MM.1S (cell line): ENCODE data around the gene TOR1AIP2.

Source experiments
- DNase-seq: peaks from one replicate; pipeline ENCODE4 v3.0.0-alpha.2; 2015
- H2AFZ ChIP-seq: fragments of 300-600 bp; sonication (generic); 2 replicates; pipeline ENCODE4 v1.6.0; 2016; ENCODE audit warnings: antibody characterized with exemption, low read length
- H3F3A ChIP-seq: fragments of 300-600 bp; sonication (generic); 2 replicates; pipeline ENCODE4 v1.6.1; 2016; ENCODE audit warnings: mild to moderate bottlenecking, antibody characterized with exemption, low read length, moderate library complexity, mixed read lengths; ENCODE audit not compliant: insufficient read depth
- H3K27ac ChIP-seq: fragments of 300-600 bp; sonication (generic); 2 replicates; pipeline ENCODE4 v1.5.1; 2016; ENCODE audit warnings: mild to moderate bottlenecking, low read length
- H3K27me3 ChIP-seq: fragments of 300-600 bp; sonication (generic); replicated peaks from 2 replicates; pipeline ENCODE4 v1.6.0; 2016; ENCODE audit warnings: low read length; ENCODE audit not compliant: insufficient read depth
- H3K36me3 ChIP-seq: fragments of 300-600 bp; sonication (generic); replicated peaks from 2 replicates; pipeline ENCODE4 v1.6.1; 2016; ENCODE audit warnings: mild to moderate bottlenecking, low read length, mixed read lengths; ENCODE audit not compliant: insufficient read depth
- H3K4me1 ChIP-seq: fragments of 300-600 bp; sonication (generic); 2 replicates; pipeline ENCODE4 v1.6.1; 2016; ENCODE audit warnings: low read length, mixed read lengths
- H3K4me2 ChIP-seq: fragments of 300-600 bp; sonication (generic); 2 replicates; pipeline ENCODE4 v1.6.0; 2016; ENCODE audit warnings: low read depth, low read length
- H3K4me3 ChIP-seq: fragments of 300-600 bp; sonication (generic); 2 replicates; pipeline ENCODE4 v1.5.1; 2016; ENCODE audit warnings: low read length, mixed read lengths
- H3K79me2 ChIP-seq: fragments of 300-600 bp; sonication (generic); 2 replicates; pipeline ENCODE4 v1.6.1; 2016; ENCODE audit warnings: mixed run types, low read length, mixed read lengths
- H3K9ac ChIP-seq: fragments of 300-600 bp; sonication (generic); 2 replicates; pipeline ENCODE4 v1.6.1; 2016; ENCODE audit warnings: low read length, mixed read lengths
- H3K9me2 ChIP-seq: fragments of 300-600 bp; sonication (generic); replicated peaks from 2 replicates; pipeline ENCODE4 v1.6.1; 2016; ENCODE audit warnings: mild to moderate bottlenecking, low read length, mixed read lengths; ENCODE audit not compliant: insufficient read depth
- H3K9me3 ChIP-seq: fragments of 300-600 bp; sonication (generic); replicated peaks from 2 replicates; pipeline ENCODE4 v1.6.1; 2016; ENCODE audit warnings: mild to moderate bottlenecking, low read length, mixed read lengths; ENCODE audit not compliant: insufficient read depth
- H4K20me1 ChIP-seq: fragments of 300-600 bp; sonication (generic); 2 replicates; pipeline ENCODE4 v1.6.1; 2016; ENCODE audit warnings: mild to moderate bottlenecking, low read length, moderate library complexity, mixed read lengths; ENCODE audit not compliant: insufficient read depth
- CTCF ChIP-seq: fragments of 300-600 bp; sonication (generic); IDR thresholded peaks from 2 replicates; pipeline ENCODE4 v1.5.1; 2016; ENCODE audit warnings: antibody characterized with exemption, low read length, mixed read lengths
- EZH2 ChIP-seq: fragments of 300-600 bp; sonication (generic); optimal IDR thresholded peaks from 2 replicates; pipeline ENCODE3; 2017; ENCODE audit warnings: low read depth, mild to moderate bottlenecking, antibody characterized with exemption, low read length, mixed read lengths
- EZH2phosphoT487 ChIP-seq: fragments of 300-600 bp; sonication (generic); IDR thresholded peaks from 2 replicates; pipeline ENCODE4 v1.6.1; 2018; ENCODE audit warnings: antibody characterized with exemption, low read length

The TOR1AIP2 gene

DNA sequence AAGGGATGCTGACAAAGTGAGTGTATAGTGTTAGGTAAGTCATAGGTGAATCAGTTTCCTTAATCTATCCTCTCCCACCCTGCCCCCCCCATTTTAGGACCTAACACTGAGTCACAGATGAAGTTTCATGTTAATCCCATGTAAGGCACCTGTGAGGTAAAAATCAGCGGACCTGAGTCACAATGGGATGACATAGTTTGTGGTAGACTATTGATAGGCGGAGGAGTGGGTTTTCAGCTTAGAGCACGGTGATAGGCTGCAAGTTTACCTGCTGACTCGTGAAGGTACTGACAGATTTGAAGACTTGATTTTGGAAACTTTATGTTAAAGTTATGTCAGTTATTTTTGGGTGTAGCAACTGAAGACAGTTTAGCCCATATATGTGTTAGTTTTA is 6.1 kb upstream of the TOR1AIP2 start:
- H3K9me3 ChIP-seq: no peaks in the 10 kb centered on the region
- H3K79me2 ChIP-seq: peaks cover 71% of the 10 kb centered on the region
- H3K9me2 ChIP-seq: no peaks in the 10 kb centered on the region
- peak overlapping the region; percentile 86; the same call in 1 of the 2 replicates for H2AFZ ChIP-seq
- no peak for TF ChIP-seq EZH2
- TF ChIP-seq CTCF: no peak
- no peak for TF ChIP-seq EZH2phosphoT487
- H3K4me2 ChIP-seq: peak overlapping the region; percentile 70
- H3K36me3 ChIP-seq: peaks cover 11% of the 10 kb centered on the region; the same call in 1 of the 2 replicates
- peak overlapping the region; percentile 98 for H3K9ac ChIP-seq
- H3K27ac ChIP-seq: peak overlapping the region; percentile 97
- DNase-seq: peak; percentile 59
- H3K27me3 ChIP-seq: no peaks in the 10 kb centered on the region
- peaks cover 29% of the 10 kb centered on the region for H3K4me1 ChIP-seq
- H3F3A ChIP-seq: peaks cover 45% of the 10 kb centered on the region
- peak overlapping the region; percentile 95 for H3K4me3 ChIP-seq
- H4K20me1 ChIP-seq: no peaks in the 10 kb centered on the region

- peak overlapping the region; percentile 70 for H3K4me2 ChIP-seq
- H4K20me1 ChIP-seq: no peaks in the 10 kb centered on the region
- peaks cover 11% of the 10 kb centered on the region; the same call in 1 of the 2 replicates for H3K36me3 ChIP-seq
- H3K4me1 ChIP-seq: peaks cover 33% of the 10 kb centered on the region
- H3K27me3 ChIP-seq: no peaks in the 10 kb centered on the region
- H3K4me3 ChIP-seq: peak overlapping the region; percentile 95
- peak overlapping the region; percentile 97 for H3K27ac ChIP-seq
- DNase-seq: peak; percentile 69
- no peaks in the 10 kb centered on the region for H3K9me3 ChIP-seq
- peak overlapping the region; percentile 86 for H2AFZ ChIP-seq
- TF ChIP-seq CTCF (0 out of 2 replicates have a peak, but pooled peaks have one; percentile 2), EZH2phosphoT487 (no peak)
- H3F3A ChIP-seq: peaks cover 45% of the 10 kb centered on the region
- no peaks in the 10 kb centered on the region for H3K9me2 ChIP-seq
- H3K79me2 ChIP-seq: peaks cover 65% of the 10 kb centered on the region
- H3K9ac ChIP-seq: peak overlapping the region; percentile 98
Measured at GRCh38 chr1:179883040-179883744, 5.6 kb upstream of the TOR1AIP2 start.

GRCh38 chr1:179882253-179883039 is 4.8 kb upstream of the TOR1AIP2 start, which contains the start of gene TOR1AIP1:
Gene TOR1AIP1, plus strand, starts transcription at chr1:179882285. Its CDS starts 218 bp downstream, at chr1:179882503.
- TF ChIP-seq EZH2phosphoT487 (no peak), CTCF (peak; percentile 47)
- Histone ChIP-seq H3K9me2 (no peaks in the 10 kb centered on the region), H2AFZ (peak within 1 kb of the TSS; percentile 86), H3K9me3 (no peaks in the 10 kb centered on the region), H3K4me1 (peaks cover 37% of the 10 kb centered on the region), H3F3A (peaks cover 48% of the 10 kb centered on the region), H3K4me3 (peak within 1 kb of the TSS; percentile 95), H3K27ac (peak within 1 kb of the TSS; percentile 97), H3K9ac (peak within 1 kb of the TSS; percentile 98), H4K20me1 (no peaks in the 10 kb centered on the region), H3K27me3 (no peaks in the 10 kb centered on the region), H3K4me2 (peak within 1 kb of the TSS; percentile 75), H3K79me2 (peaks cover 60% of the 10 kb centered on the region), H3K36me3 (peaks cover 11% of the 10 kb centered on the region; the same call in 1 of the 2 replicates)
- DNase-seq: peak; percentile 99
